SK-MEL-5 (cell line): ENCODE measurements around the gene ITGA7. TPM values are rescaled to one million over a fixed set of nuclear protein-coding genes. Genes with fewer than 3 reads are reported as not detected.

Source experiments
- DNase-seq: peaks from one replicate; pipeline ENCODE4 v3.0.0-alpha.2; 2016; ENCODE audit warnings: low read depth, low spot score
- in situ Hi-C: cut with HindIII; loops from 2 replicates; pipeline ENCODE4 v1.10.0; 2016; ENCODE audit warnings: low sequenced_read_pairs, high pct_unique_total_duplicates, low pct_unique_long_range_greater_than_20kb
- small RNA-seq, 2 experiments: library from RNA; depleted of rRNA; stranded (forward); fragments of <200 nt; gene quantifications; one replicate each; pipeline ENCODE3, GENCODE V24; 2014
- total RNA-seq: library from RNA; depleted of rRNA; stranded (reverse); fragments of >200 nt; shearing (Covaris generic); gene quantifications from 2 replicates; pipeline ENCODE4 v1.2.3, GENCODE V29; 2014; rRNA removed

The ITGA7 gene
- total RNA-seq, 1 experiment from 2014 or later: 60.5 TPM

DNA sequence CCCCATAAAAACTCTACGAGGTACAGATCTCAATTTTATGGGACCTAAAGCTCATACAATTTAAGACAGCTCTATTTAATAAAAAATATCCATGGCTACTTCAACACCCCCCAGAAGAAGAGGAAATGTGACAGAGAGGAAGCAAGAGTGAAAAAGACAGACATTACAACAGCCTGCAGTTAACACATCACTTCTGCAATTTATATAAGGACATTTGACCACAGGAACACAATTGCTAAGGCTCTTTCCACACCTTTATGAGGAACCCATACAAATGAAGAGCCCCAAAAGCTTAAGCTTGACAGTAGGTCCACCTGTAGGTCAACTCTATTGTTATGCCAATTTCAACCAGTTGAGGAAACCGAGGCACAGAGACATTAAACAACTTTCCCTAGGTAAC is 65.4 kb downstream of the ITGA7 start:
- no peak for DNase-seq
- in situ Hi-C loops: no loop called here

DNA sequence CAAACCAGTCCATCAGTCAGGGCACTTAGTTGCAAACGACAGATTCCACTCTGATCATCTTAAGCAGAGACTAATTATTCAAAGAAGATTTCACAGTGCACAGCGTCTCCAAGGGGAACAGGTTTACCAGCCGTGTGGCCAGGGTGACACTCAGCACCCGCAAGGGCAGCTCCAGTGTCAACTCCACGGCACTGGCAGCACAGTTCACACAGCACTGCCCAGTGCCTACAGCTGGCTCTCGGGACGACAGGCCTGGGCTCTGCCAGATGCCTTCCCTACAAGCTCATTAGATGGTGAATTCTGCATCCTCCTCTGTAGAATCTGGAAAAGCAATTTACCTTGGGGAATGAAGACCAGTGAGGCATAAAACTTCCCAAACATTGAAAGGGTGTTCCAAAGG is 66.1 kb downstream of the ITGA7 start:
- DNase-seq: no peak
- in situ Hi-C loops: no loop called here

DNA sequence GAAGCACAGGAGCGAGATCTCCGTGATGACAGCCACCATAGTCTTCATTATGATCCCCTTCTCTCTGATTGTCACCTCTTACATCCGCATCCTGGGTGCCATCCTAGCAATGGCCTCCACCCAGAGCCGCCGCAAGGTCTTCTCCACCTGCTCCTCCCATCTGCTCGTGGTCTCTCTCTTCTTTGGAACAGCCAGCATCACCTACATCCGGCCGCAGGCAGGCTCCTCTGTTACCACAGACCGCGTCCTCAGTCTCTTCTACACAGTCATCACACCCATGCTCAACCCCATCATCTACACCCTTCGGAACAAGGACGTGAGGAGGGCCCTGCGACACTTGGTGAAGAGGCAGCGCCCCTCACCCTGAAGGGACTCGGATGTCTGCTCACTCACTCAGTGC is 70.2 kb downstream of the ITGA7 start:
- in situ Hi-C loops: no loop called here

DNA sequence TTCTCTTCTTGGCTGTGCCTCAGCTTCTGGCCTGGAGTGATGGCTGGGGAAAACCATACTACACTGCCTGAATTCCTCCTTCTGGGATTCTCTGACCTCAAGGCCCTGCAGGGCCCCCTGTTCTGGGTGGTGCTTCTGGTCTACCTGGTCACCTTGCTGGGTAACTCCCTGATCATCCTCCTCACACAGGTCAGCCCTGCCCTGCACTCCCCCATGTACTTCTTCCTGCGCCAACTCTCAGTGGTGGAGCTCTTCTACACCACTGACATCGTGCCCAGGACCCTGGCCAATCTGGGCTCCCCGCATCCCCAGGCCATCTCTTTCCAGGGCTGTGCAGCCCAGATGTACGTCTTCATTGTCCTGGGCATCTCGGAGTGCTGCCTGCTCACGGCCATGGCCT is 70.9 kb downstream of the ITGA7 start, which contains the start of gene OR10P1:
Gene OR10P1 (plus strand): TSS at position 40 of the 400 bp plus-strand sequence. CDS start 0 bp downstream, at position 40.
- in situ Hi-C loops: no loop called here

More for the DNA sequence above, 70.2 kb downstream of the ITGA7 start:
- no peak for DNase-seq

DNA sequence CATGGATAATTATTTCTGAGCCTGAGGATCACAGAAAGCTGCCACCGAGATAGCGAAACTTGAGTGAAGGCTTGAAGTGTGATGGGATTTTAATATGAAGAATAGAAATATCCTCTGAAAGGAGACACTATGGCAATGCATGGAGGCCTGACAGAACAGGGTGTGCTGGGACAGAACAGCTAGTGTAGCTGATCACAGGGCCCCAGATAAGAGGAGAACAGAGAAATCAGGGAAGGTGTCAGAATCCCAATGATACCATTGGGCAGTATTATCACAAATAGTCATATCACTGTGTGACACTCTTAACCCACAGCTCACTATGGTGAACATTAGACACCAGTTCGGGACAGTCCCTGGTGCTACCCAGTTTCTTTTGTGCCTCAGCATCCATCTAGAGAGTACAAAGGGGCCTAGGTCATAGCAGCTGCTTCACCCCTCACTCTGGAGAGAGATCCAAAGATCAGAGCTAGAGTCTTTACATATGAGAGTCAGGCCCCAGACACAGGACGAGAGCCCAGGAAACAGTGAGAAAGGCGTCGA is 71.5 kb downstream of the ITGA7 start:
- DNase-seq: no peak
- in situ Hi-C loops: no loop called here

More for the DNA sequence above, 70.9 kb downstream of the ITGA7 start, which contains the start of gene OR10P1:
- DNase-seq: no peak

Small RNA genes lying within 50 kb of the gene (small RNA-seq; reads per million reads assigned to genes)
- gene AC009779.1 (0 reads per million in 2 experiments), gene AC009779.5 (0 reads per million in 2 experiments), gene RF00017 (0 reads per million in 2 experiments)

Other genes starting within 250 kb of the ITGA7 start
- not detected in 2 replicates for gene OR6C70, start 237.8 kb downstream of the ITGA7 start, total RNA-seq
- gene OR6C68, start 215.5 kb downstream of the ITGA7 start, total RNA-seq: not detected in 2 replicates
- not detected in 2 replicates for gene OR6C4, start 158.3 kb downstream of the ITGA7 start, total RNA-seq
- not detected in 2 replicates for gene OR2AP1, start 135.4 kb downstream of the ITGA7 start, total RNA-seq
- gene OR10P1, start 71.0 kb downstream of the ITGA7 start, total RNA-seq: not detected in 2 replicates
- 119 and 124 TPM in 2 replicates for gene BLOC1S1, start 8.1 kb upstream of the ITGA7 start, total RNA-seq
- 2.3 and 3.0 TPM in 2 replicates for gene RDH5, start 12.5 kb upstream of the ITGA7 start, total RNA-seq
- 3,613 and 3,895 TPM in 2 replicates for gene CD63, start 21.1 kb upstream of the ITGA7 start, total RNA-seq
- gene GDF11, start 35.2 kb upstream of the ITGA7 start, total RNA-seq: 12.1 and 15.0 TPM in 2 replicates
- gene SARNP, start 109.8 kb upstream of the ITGA7 start, total RNA-seq: 60.0 and 69.4 TPM in 2 replicates
- gene ORMDL2, start 110.1 kb upstream of the ITGA7 start, total RNA-seq: 51.7 and 52.2 TPM in 2 replicates
- 51.4 and 51.9 TPM in 2 replicates for gene DNAJC14, start 121.7 kb upstream of the ITGA7 start, total RNA-seq
- not detected in 2 replicates for gene MMP19, start 135.0 kb upstream of the ITGA7 start, total RNA-seq
- 21.1 and 29.2 TPM in 2 replicates for gene PYM1, start 220.0 kb upstream of the ITGA7 start, total RNA-seq
- gene DGKA, start 223.3 kb upstream of the ITGA7 start, total RNA-seq: 5.7 and 6.9 TPM in 2 replicates